Activated naive CD4-positive, alpha-beta T cell treated with anti-CD3 and anti-CD28 coated beads for 36 hours (primary cell): ENCODE results near the gene SLC36A2. TPM values are rescaled to one million over a fixed set of nuclear protein-coding genes. Genes with fewer than 3 reads are reported as not detected.

ENCODE experiments used
- CTCF ChIA-PET: fragments of 350-600 bp; sonication (Branson Sonifier 250); formaldehyde crosslinking; loops from one replicate; lab custom pipeline; 2021; ENCODE audit warnings: antibody characterized with exemption; lab: Charles Lee
- DNase-seq: peaks from one replicate; pipeline ENCODE4 v3.0.0-alpha.2; 2020
- H3K27ac Mint-ChIP-seq: one replicate; pipeline ENCODE4 v1.8.0; 2021; ENCODE audit warnings: mild to moderate bottlenecking, mixed read lengths
- H3K27me3 Mint-ChIP-seq: one replicate; pipeline ENCODE4 v1.8.0; 2021; ENCODE audit warnings: low read depth, mixed read lengths
- H3K36me3 Mint-ChIP-seq: one replicate; pipeline ENCODE4 v1.8.0; 2021; ENCODE audit warnings: low read depth, mixed read lengths
- H3K4me1 Mint-ChIP-seq: one replicate; pipeline ENCODE4 v1.8.0; 2021; ENCODE audit warnings: low read depth, mixed read lengths
- H3K4me3 Mint-ChIP-seq: one replicate; pipeline ENCODE4 v1.8.0; 2021; ENCODE audit warnings: mild to moderate bottlenecking, moderate library complexity, mixed read lengths
- H3K9me3 Mint-ChIP-seq: one replicate; pipeline ENCODE4 v1.8.0; 2021; ENCODE audit warnings: mixed read lengths
- intact Hi-C: fragments of 100-400 bp; cut with micrococcal nuclease; formaldehyde crosslinking; loops from one replicate; pipeline ENCODE4 v1.15.1; 2023
- total RNA-seq, 2 experiments: library from RNA; stranded (reverse); gene quantifications; one replicate each; pipeline ENCODE4 v1.2.3, GENCODE V29; 2021

Gene SLC36A2
- total RNA-seq, 2 experiments from 2014 or later: not detected

DNA sequence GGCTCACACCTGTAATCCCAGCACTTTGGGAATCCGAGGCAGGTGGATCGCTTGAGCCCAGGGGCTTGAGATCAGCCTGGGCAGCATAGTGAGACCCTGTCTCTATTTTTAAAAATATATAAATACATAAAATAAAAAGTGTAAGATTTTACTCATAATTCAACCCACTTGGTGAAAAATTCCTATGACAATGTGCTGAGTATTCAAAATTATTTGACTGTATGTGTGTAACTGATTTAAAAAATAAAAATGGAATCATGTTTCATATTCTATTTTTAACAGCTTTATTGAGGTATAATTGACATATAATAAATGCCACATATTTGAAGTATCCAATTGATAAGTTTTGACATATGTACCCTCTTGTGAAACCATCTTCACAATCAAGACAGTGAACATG is 71.6 kb downstream of the SLC36A2 start:
- H3K27ac Mint-ChIP-seq: no peak overlapping the region
- intact Hi-C loops: no loop called here
- H3K9me3 Mint-ChIP-seq: no peaks in the 10 kb centered on the region
- H3K4me3 Mint-ChIP-seq: no peak overlapping the region
- no peaks in the 10 kb centered on the region for H3K4me1 Mint-ChIP-seq
- no peaks in the 10 kb centered on the region for H3K27me3 Mint-ChIP-seq
- no peaks in the 10 kb centered on the region for H3K36me3 Mint-ChIP-seq
- no peak for DNase-seq
- CTCF ChIA-PET: no interaction called here

GRCh38 chr5:151274666-151275065 is 72.7 kb downstream of the SLC36A2 start:
- DNase-seq: no peak
- intact Hi-C loops: no loop called here
- H3K4me3 Mint-ChIP-seq: no peak overlapping the region
- CTCF ChIA-PET: interaction anchor here (0.7 to 1.0 kb wide), 2 partner anchors 9 to 28 kb away, joined by 3 to 4 read pairs; no protein-coding TSS in a partner anchor
- H3K27me3 Mint-ChIP-seq: no peaks in the 10 kb centered on the region
- H3K4me1 Mint-ChIP-seq: no peaks in the 10 kb centered on the region
- H3K27ac Mint-ChIP-seq: no peak overlapping the region
- H3K9me3 Mint-ChIP-seq: no peaks in the 10 kb centered on the region
- H3K36me3 Mint-ChIP-seq: no peaks in the 10 kb centered on the region

GRCh38 chr5:151271336-151271735 is 76.0 kb downstream of the SLC36A2 start:
- intact Hi-C loops: no loop called here
- CTCF ChIA-PET: interaction anchor here (1.2 kb wide), 1 partner anchor 15 kb away, joined by 3 read pairs; no protein-coding TSS in a partner anchor

GRCh38 chr5:151270599-151270998 is 76.8 kb downstream of the SLC36A2 start:
- intact Hi-C loops: loop anchor here (1.0 kb wide), 3 partner anchors 18 to 191 kb away; no protein-coding TSS in a partner anchor
- DNase-seq: peak; percentile 52
- CTCF ChIA-PET: interaction anchor here (1.2 kb wide), 1 partner anchor 14 kb away, joined by 3 read pairs; no protein-coding TSS in a partner anchor
- no peaks in the 10 kb centered on the region for H3K4me1 Mint-ChIP-seq
- H3K36me3 Mint-ChIP-seq: peaks cover 3% of the 10 kb centered on the region
- H3K9me3 Mint-ChIP-seq: no peaks in the 10 kb centered on the region
- no peaks in the 10 kb centered on the region for H3K27me3 Mint-ChIP-seq
- H3K4me3 Mint-ChIP-seq: no peak overlapping the region
- no peak overlapping the region for H3K27ac Mint-ChIP-seq

More at GRCh38 chr5:151271336-151271735, 76.0 kb downstream of the SLC36A2 start:
- Mint-ChIP-seq H3K9me3 (no peaks in the 10 kb centered on the region), H3K27me3 (no peaks in the 10 kb centered on the region), H3K4me3 (no peak overlapping the region), H3K27ac (no peak overlapping the region), H3K36me3 (peaks cover 2% of the 10 kb centered on the region), H3K4me1 (no peaks in the 10 kb centered on the region)
- no peak for DNase-seq

GRCh38 chr5:151267491-151268260 is 79.7 kb downstream of the SLC36A2 start:
- peaks cover 13% of the 10 kb centered on the region for H3K4me1 Mint-ChIP-seq
- intact Hi-C loops: no loop called here
- H3K36me3 Mint-ChIP-seq: peaks cover 7% of the 10 kb centered on the region
- no peak overlapping the region for H3K4me3 Mint-ChIP-seq
- no peaks in the 10 kb centered on the region for H3K9me3 Mint-ChIP-seq
- DNase-seq: no peak
- no peaks in the 10 kb centered on the region for H3K27me3 Mint-ChIP-seq
- no peak overlapping the region for H3K27ac Mint-ChIP-seq
- CTCF ChIA-PET: no interaction called here

Other genes with a start within 250 kb of the SLC36A2 start
- gene ANXA6, start 189.8 kb downstream of the SLC36A2 start, total RNA-seq: 100 to 1,000 TPM; 272 to 284 TPM
- gene CCDC69, start 123.5 kb downstream of the SLC36A2 start, total RNA-seq: 10 to 100 TPM; 15.5 to 18.5 TPM
- gene GM2A, start 94.4 kb downstream of the SLC36A2 start, total RNA-seq: 10 to 100 TPM; 21.1 to 21.8 TPM
- gene SLC36A3, start 43.8 kb downstream of the SLC36A2 start, total RNA-seq: not detected
- 1 to 10 TPM; 2.6 to 3.1 TPM for gene SLC36A1, start 100.0 kb upstream of the SLC36A2 start, total RNA-seq
- gene FAT2, start 243.8 kb upstream of the SLC36A2 start, total RNA-seq: not detected